ENCODE data around the gene SPAG6.

DNA sequence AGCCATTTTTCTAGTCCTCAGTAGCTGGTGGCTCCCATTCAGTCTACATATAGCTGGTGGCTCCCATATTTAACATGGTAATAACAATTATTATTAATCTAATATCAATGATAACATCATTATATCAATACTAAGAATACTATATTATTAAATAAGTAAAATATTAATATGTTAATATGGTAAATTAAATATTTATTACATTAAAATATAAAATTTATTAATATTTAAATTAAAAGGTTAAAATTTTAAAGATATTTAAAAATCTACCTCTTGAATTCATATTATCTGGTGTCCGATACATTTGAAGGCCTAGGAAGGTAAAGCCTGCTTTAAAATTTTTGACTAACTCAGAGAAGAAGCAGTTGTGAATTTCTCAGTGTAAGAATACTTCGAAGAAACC, 69.8 kb downstream of the SPAG6 start:
- TF ChIP-seq, protein P1, sequence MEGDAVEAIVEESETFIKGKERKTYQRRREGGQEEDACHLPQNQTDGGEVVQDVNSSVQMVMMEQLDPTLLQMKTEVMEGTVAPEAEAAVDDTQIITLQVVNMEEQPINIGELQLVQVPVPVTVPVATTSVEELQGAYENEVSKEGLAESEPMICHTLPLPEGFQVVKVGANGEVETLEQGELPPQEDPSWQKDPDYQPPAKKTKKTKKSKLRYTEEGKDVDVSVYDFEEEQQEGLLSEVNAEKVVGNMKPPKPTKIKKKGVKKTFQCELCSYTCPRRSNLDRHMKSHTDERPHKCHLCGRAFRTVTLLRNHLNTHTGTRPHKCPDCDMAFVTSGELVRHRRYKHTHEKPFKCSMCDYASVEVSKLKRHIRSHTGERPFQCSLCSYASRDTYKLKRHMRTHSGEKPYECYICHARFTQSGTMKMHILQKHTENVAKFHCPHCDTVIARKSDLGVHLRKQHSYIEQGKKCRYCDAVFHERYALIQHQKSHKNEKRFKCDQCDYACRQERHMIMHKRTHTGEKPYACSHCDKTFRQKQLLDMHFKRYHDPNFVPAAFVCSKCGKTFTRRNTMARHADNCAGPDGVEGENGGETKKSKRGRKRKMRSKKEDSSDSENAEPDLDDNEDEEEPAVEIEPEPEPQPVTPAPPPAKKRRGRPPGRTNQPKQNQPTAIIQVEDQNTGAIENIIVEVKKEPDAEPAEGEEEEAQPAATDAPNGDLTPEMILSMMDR (IDR thresholded peaks at IDR 0.05; ENCODE audit: low read depth, low read length) = no peak
- TF ChIP-seq MYC (IDR thresholded peaks at IDR 0.05; ENCODE audit: low read depth, low read length) = no peak
- TF ChIP-seq POLR2A (IDR thresholded peaks at IDR 0.05; ENCODE audit: extremely low read depth, insufficient read length) = no peak
